LHCN-M2 (cell line): ENCODE results near the gene STEAP4. TPM values are rescaled to one million over a fixed set of nuclear protein-coding genes. Genes with fewer than 3 reads are reported as not detected.
A peak's percentile ranks its signal among the peaks of the same experiment; 100 is the strongest.
"Not testable (repeated sequence)": the region's sequence is repeated elsewhere in the genome, so short reads cannot be mapped to it uniquely, and the experiment has no call there.

Experiments used
- DNase-seq: peaks from one replicate; pipeline ENCODE4 v3.0.0-alpha.2; 2012; ENCODE audit warnings: low read depth
- total RNA-seq: library from RNA; depleted of rRNA; stranded (reverse); fragments of >200 nt; gene quantifications from 2 replicates; pipeline ENCODE4 v1.2.3, GENCODE V29; 2014

STEAP4 gene
- total RNA-seq, 1 experiment from 2014 or later = 0.11 TPM

GRCh38 chr7:88268858-88269257 is 37.8 kb downstream of the STEAP4 start:
- no peak for DNase-seq

- no peak for DNase-seq
Measured at GRCh38 chr7:88268051-88268450, 38.6 kb downstream of the STEAP4 start.

- no peak for DNase-seq
Measured at GRCh38 chr7:88267421-88267820, 39.3 kb downstream of the STEAP4 start.

- DNase-seq = not testable (repeated sequence)
Measured at GRCh38 chr7:88264987-88265386, 41.7 kb downstream of the STEAP4 start.

- DNase-seq = no peak
Measured at GRCh38 chr7:88262562-88262961, 44.1 kb downstream of the STEAP4 start.

GRCh38 chr7:88260719-88261118 is 46.0 kb downstream of the STEAP4 start:
- no peak for DNase-seq

- no peak for DNase-seq
Measured at GRCh38 chr7:88259656-88260380, 46.9 kb downstream of the STEAP4 start.

GRCh38 chr7:88258296-88258695 is 48.4 kb downstream of the STEAP4 start:
- DNase-seq = not testable (repeated sequence)

- no peak for DNase-seq
Measured at GRCh38 chr7:88256906-88257305, 49.8 kb downstream of the STEAP4 start.

- DNase-seq = peak; percentile 64
Measured at GRCh38 chr7:88254721-88255424, 51.8 kb downstream of the STEAP4 start.

- DNase-seq = no peak
Measured at GRCh38 chr7:88253640-88254039, 53.1 kb downstream of the STEAP4 start.

GRCh38 chr7:88244258-88244657 is 62.4 kb downstream of the STEAP4 start:
- DNase-seq = no peak

GRCh38 chr7:88243345-88243909 is 63.3 kb downstream of the STEAP4 start:
- DNase-seq = peak; percentile 73

GRCh38 chr7:88239852-88240251 is 66.8 kb downstream of the STEAP4 start:
- DNase-seq = no peak

GRCh38 chr7:88233828-88234227 is 72.9 kb downstream of the STEAP4 start:
- no peak for DNase-seq

- DNase-seq = no peak
Measured at GRCh38 chr7:88230646-88231045, 76.0 kb downstream of the STEAP4 start.

- DNase-seq = no peak
Measured at GRCh38 chr7:88229302-88229995, 77.2 kb downstream of the STEAP4 start.

GRCh38 chr7:88226886-88227516 is 79.7 kb downstream of the STEAP4 start:
- peak; percentile 84 for DNase-seq

GRCh38 chr7:88226201-88226600 is 80.5 kb downstream of the STEAP4 start:
- no peak for DNase-seq

GRCh38 chr7:88224601-88225275 is 82.0 kb downstream of the STEAP4 start:
- DNase-seq = peak; percentile 70

- no peak for DNase-seq
Measured at GRCh38 chr7:88223265-88223664, 83.4 kb downstream of the STEAP4 start.
